GM19240 (cell line): Measurements from ENCODE around the gene KDM4C.
A peak's percentile ranks its signal among the peaks of the same experiment; 100 is the strongest.

Source experiments
- DNase-seq: peaks from one replicate; pipeline ENCODE4 v3.0.0; 2011; ENCODE audit warnings: low spot score; ENCODE audit not compliant: insufficient read length

KDM4C gene

GRCh38 chr9:6968271-6968670 is 210.5 kb downstream of the KDM4C start:
- no peak for DNase-seq

- DNase-seq, result no peak
Observed at GRCh38 chr9:6969805-6970204, 212.0 kb downstream of the KDM4C start.

GRCh38 chr9:6973089-6973488 is 215.3 kb downstream of the KDM4C start:
- no peak for DNase-seq

- DNase-seq, result peak; percentile 16
Observed at GRCh38 chr9:6973762-6974161, 216.0 kb downstream of the KDM4C start.

GRCh38 chr9:6975198-6975597 is 217.4 kb downstream of the KDM4C start:
- DNase-seq, result no peak

- no peak for DNase-seq
Observed at GRCh38 chr9:6977761-6978160, 220.0 kb downstream of the KDM4C start.

- DNase-seq, result no peak
Observed at GRCh38 chr9:6978591-6978990, 220.8 kb downstream of the KDM4C start.

GRCh38 chr9:6984941-6985578 is 227.3 kb downstream of the KDM4C start:
- DNase-seq, result no peak

GRCh38 chr9:6986141-6986815 is 228.5 kb downstream of the KDM4C start:
- no peak for DNase-seq

- no peak for DNase-seq
Observed at GRCh38 chr9:6987381-6987780, 229.6 kb downstream of the KDM4C start.

GRCh38 chr9:6991418-6991817 is 233.6 kb downstream of the KDM4C start:
- no peak for DNase-seq

- DNase-seq, result no peak
Observed at GRCh38 chr9:6996061-6996854, 238.5 kb downstream of the KDM4C start.

GRCh38 chr9:6997330-6997729 is 239.6 kb downstream of the KDM4C start:
- DNase-seq, result no peak

GRCh38 chr9:6999794-7000193 is 242.0 kb downstream of the KDM4C start:
- DNase-seq, result no peak

- DNase-seq, result no peak
Observed at GRCh38 chr9:7001571-7001970, 243.8 kb downstream of the KDM4C start.

GRCh38 chr9:7003861-7004260 is 246.1 kb downstream of the KDM4C start:
- DNase-seq, result no peak

GRCh38 chr9:7006417-7006816 is 248.6 kb downstream of the KDM4C start:
- DNase-seq, result no peak

- no peak for DNase-seq
Observed at GRCh38 chr9:7008411-7008810, 250.6 kb downstream of the KDM4C start.

- no peak for DNase-seq
Observed at GRCh38 chr9:7009065-7009464, 251.3 kb downstream of the KDM4C start.

- no peak for DNase-seq
Observed at GRCh38 chr9:7011395-7012067, 253.8 kb downstream of the KDM4C start.

- DNase-seq, result no peak
Observed at GRCh38 chr9:7027996-7028395, 270.2 kb downstream of the KDM4C start.

- no peak for DNase-seq
Observed at GRCh38 chr9:7028591-7028990, 270.8 kb downstream of the KDM4C start.
